ENCODE results near the gene DCTPP1.

DCTPP1 gene

GRCh38 chr16:30447512-30448226 is 17.8 kb upstream of the DCTPP1 start:
- DNase-seq (ENCODE audit: low spot score): no peak

- no peak for DNase-seq (ENCODE audit: low spot score)
These were observed 16.4 kb upstream of the DCTPP1 start for GRCh38 chr16:30446203-30446595.

GRCh38 chr16:30445408-30446202 is 15.8 kb upstream of the DCTPP1 start, which contains the start of gene SEPHS2:
SEPHS2 (minus strand) TSS chr16:30445874; CDS start chr16:30445727, 147 bp downstream.
- peak; percentile 95 for DNase-seq (ENCODE audit: low spot score)

GRCh38 chr16:30445149-30445407 is 15.2 kb upstream of the DCTPP1 start:
- DNase-seq (ENCODE audit: low spot score): no peak

GRCh38 chr16:30444231-30445148 is 14.7 kb upstream of the DCTPP1 start:
- DNase-seq (ENCODE audit: low spot score): no peak

GRCh38 chr16:30443631-30444030 is 13.8 kb upstream of the DCTPP1 start:
- no peak for DNase-seq (ENCODE audit: low spot score)

GRCh38 chr16:30439720-30440348 is 10.0 kb upstream of the DCTPP1 start:
- no peak for DNase-seq (ENCODE audit: low spot score)

- no peak for DNase-seq (ENCODE audit: low spot score)
These were observed 9.0 kb upstream of the DCTPP1 start for GRCh38 chr16:30438835-30439234.

- DNase-seq (ENCODE audit: low spot score): no peak
These were observed 7.7 kb upstream of the DCTPP1 start for GRCh38 chr16:30437511-30438046.

GRCh38 chr16:30434852-30435251 is 5.0 kb upstream of the DCTPP1 start:
- no peak for DNase-seq (ENCODE audit: low spot score)

- DNase-seq (ENCODE audit: low spot score): no peak
These were observed 669 bp upstream of the DCTPP1 start for GRCh38 chr16:30430428-30430970.

GRCh38 chr16:30429418-30429677 is 482 bp downstream of the DCTPP1 start:
- no peak for DNase-seq (ENCODE audit: low spot score)

- DNase-seq (ENCODE audit: low spot score): no peak
These were observed 1.8 kb downstream of the DCTPP1 start for GRCh38 chr16:30428055-30428454.

GRCh38 chr16:30421010-30421409 is 8.8 kb downstream of the DCTPP1 start:
- DNase-seq (ENCODE audit: low spot score): no peak

- DNase-seq (ENCODE audit: low spot score): no peak
These were observed 11.3 kb downstream of the DCTPP1 start for GRCh38 chr16:30418350-30419181.

- DNase-seq (ENCODE audit: low spot score): peak; percentile 89
These were observed 12.1 kb downstream of the DCTPP1 start for GRCh38 chr16:30417529-30418349.

- DNase-seq (ENCODE audit: low spot score): no peak
These were observed 13.0 kb downstream of the DCTPP1 start for GRCh38 chr16:30416624-30417528.

GRCh38 chr16:30416047-30416603 is 13.7 kb downstream of the DCTPP1 start:
- DNase-seq (ENCODE audit: low spot score): no peak

- no peak for DNase-seq (ENCODE audit: low spot score)
These were observed 15.7 kb downstream of the DCTPP1 start for GRCh38 chr16:30414159-30414558.

Data from AG08395 (cell line).